GM12878 (cell line): ENCODE results near the gene TGIF2. TPM values are rescaled to one million over a fixed set of nuclear protein-coding genes. Genes with fewer than 3 reads are reported as not detected.

Source experiments
- ATF2 ChIP-seq: IDR thresholded peaks from 2 replicates; pipeline ENCODE4 v1.6.1; 2012; ENCODE audit warnings: low read length, inconsistent platforms
- BACH1 ChIP-seq: fragments of 450-650 bp; IDR thresholded peaks from 2 replicates; pipeline ENCODE4 v1.6.1; 2017; ENCODE audit warnings: mild to moderate bottlenecking, borderline replicate concordance
- BHLHE40 ChIP-seq, 2 experiments: fragments of 450-650 bp in 1 of 2; IDR thresholded peaks; 2 replicates each; pipeline ENCODE4 v1.6.1; 2011 to 2017; ENCODE audit warnings: low read depth in 2 of 2, borderline replicate concordance in 1 of 2, improper control_type of control experiment in 1 of 2, low read length in 1 of 2, mild to moderate bottlenecking in 1 of 2
- BRCA1 ChIP-seq: IDR thresholded peaks from 2 replicates; pipeline ENCODE4 v1.6.1; 2011; ENCODE audit warnings: low read depth, low read length, improper control_type of control experiment
- DPF2 ChIP-seq: fragments of 450-650 bp; IDR thresholded peaks from 2 replicates; pipeline ENCODE4 v1.6.1; 2017; ENCODE audit warnings: mild to moderate bottlenecking
- ESRRA ChIP-seq: IDR thresholded peaks from 2 replicates; pipeline ENCODE4 v1.6.1; 2012; ENCODE audit warnings: mild to moderate bottlenecking, low read length, improper control_type of control experiment
- GATAD2B ChIP-seq: fragments of 450-650 bp; conservative IDR thresholded peaks from 2 replicates; pipeline ENCODE4 v1.6.1; 2017; ENCODE audit warnings: low read depth, mild to moderate bottlenecking, moderate library complexity
- HDAC6 ChIP-seq: fragments of 200-600 bp; sonication (generic); IDR thresholded peaks from one replicate; pipeline ENCODE4 v1.8.0; 2017; ENCODE audit warnings: antibody characterized with exemption; ENCODE audit not compliant: unreplicated experiment
- HDGF ChIP-seq: fragments of 450-650 bp; IDR thresholded peaks from 2 replicates; pipeline ENCODE4 v1.6.1; 2016; ENCODE audit warnings: antibody characterized with exemption
- KLF5 ChIP-seq: fragments of 450-650 bp; IDR thresholded peaks from 2 replicates; pipeline ENCODE4 v1.6.1; 2014; ENCODE audit warnings: mild to moderate bottlenecking; ENCODE audit not compliant: partially characterized antibody
- MLLT1 ChIP-seq: fragments of 450-650 bp; IDR thresholded peaks from 2 replicates; pipeline ENCODE4 v1.6.1; 2016; ENCODE audit warnings: mild to moderate bottlenecking
- NKRF ChIP-seq: fragments of 450-650 bp; conservative IDR thresholded peaks from 2 replicates; pipeline ENCODE4 v1.6.1; 2017; ENCODE audit warnings: mild to moderate bottlenecking, moderate library complexity
- NR2C1 ChIP-seq: fragments of 450-650 bp; IDR thresholded peaks from 2 replicates; pipeline ENCODE4 v1.6.1; 2017; ENCODE audit warnings: antibody characterized with exemption, mild to moderate bottlenecking, moderate library complexity
- POU2F2 ChIP-seq: IDR thresholded peaks from 3 replicates; pipeline ENCODE4 v1.6.1; 2011; ENCODE audit warnings: low read depth, mild to moderate bottlenecking, low read length, borderline replicate concordance
- SKIL ChIP-seq: fragments of 450-650 bp; IDR thresholded peaks from 2 replicates; pipeline ENCODE4 v1.6.1; 2017; ENCODE audit warnings: mild to moderate bottlenecking, low read depth, inconsistent platforms; ENCODE audit not compliant: poor library complexity, severe bottlenecking
- ZBED1 ChIP-seq: IDR thresholded peaks from 2 replicates; pipeline ENCODE4 v1.6.1; 2016; ENCODE audit warnings: borderline replicate concordance
- ZBTB4 ChIP-seq: fragments of 450-650 bp; formaldehyde crosslinking; IDR thresholded peaks from 2 replicates; pipeline ENCODE4 v1.4.0; 2022; ENCODE audit warnings: mild to moderate bottlenecking, moderate library complexity
- ZNF24 ChIP-seq: fragments of 450-650 bp; IDR thresholded peaks from 2 replicates; pipeline ENCODE4 v1.6.1; 2017; ENCODE audit warnings: antibody characterized with exemption, mild to moderate bottlenecking
- ZSCAN29 ChIP-seq: fragments of 450-650 bp; IDR thresholded peaks from 2 replicates; pipeline ENCODE4 v1.6.1; 2017; ENCODE audit warnings: mild to moderate bottlenecking, moderate library complexity
- polyA plus RNA-seq, 11 experiments: library from polyadenylated mRNA; depleted of rRNA in 4 of 11; unstranded in 6 of 11; stranded (reverse) in 5 of 11; fragments of >200 nt; fragmentation: Nextera tagmentation in 4 of 11; fragmentation: Illumina TruSeq in 1 of 11; extraction: Ambion mirVana in 4 of 11; extraction: Trizol in 1 of 11; gene quantifications; 1 replicate in 1 of 11; 2 replicates in 10 of 11; pipeline versions ENCODE4 v1.2.1 to v1.2.3, GENCODE V29; 2011 to 2016; ENCODE audit warnings: inconsistent platforms in 2 of 11, missing spikeins in 2 of 11, low read depth in 1 of 11
- total RNA-seq, 4 experiments: library from RNA; depleted of rRNA in 3 of 4; stranded (reverse); fragments of >200 nt in 3 of 4; fragmentation: Illumina TruSeq in 1 of 4; extraction: Trizol in 1 of 4; gene quantifications; 2 replicates each; pipeline versions ENCODE4 v1.2.1 to v1.2.3, GENCODE V29; 2013 to 2021

The TGIF2 gene
- total and polyA plus RNA-seq, 10 of the 15 experiments (the other 5 are each of a cell fraction or from before 2014, with no cell fraction given) = 13.1 to 47.1 (median 36.6) TPM

- TF ChIP-seq ZBTB4 (CRISPR knock-in tag) (0 out of 2 replicates have a peak, but pooled peaks have one; percentile 33), BRCA1 (no peak), BHLHE40 (IDR thresholded peaks at IDR 0.05; ENCODE audit: borderline replicate concordance in 1 of 2, low read depth in 2 of 2, low read length in 1 of 2) (peak in 1 of 2 experiments; percentile 75; a peak in 2 of 4 replicates), BACH1 (peak; percentile 60), NKRF (peak; percentile 87), HDAC6 (no peak), NR2C1 (no peak), DPF2 (peak; percentile 87), HDGF (peak; percentile 68; the same call in 1 of the 2 replicates), ZBED1 (no peak), ZSCAN29 (peak; percentile 70; the same call in 1 of the 2 replicates), ATF2 (peak; percentile 65), SKIL (no peak), KLF5 (no peak), MLLT1 (peak; percentile 80; the same call in 1 of the 2 replicates), POU2F2 (peak; percentile 12; the same call in 2 of the 3 replicates), ESRRA (peak; percentile 80; the same call in 1 of the 2 replicates), GATAD2B (0 out of 2 replicates have a peak, but pooled peaks have one; percentile 88), ZNF24 (no peak)
Measured at GRCh38 chr20:36605399-36606157, 32.2 kb downstream of the TGIF2 start, which contains the start of gene RAB5IF (continued).
